Gastrocnemius medialis (tissue), 4 donors: ENCODE results near the gene BPIFB2.

Source experiments
- POLR2A ChIP-seq, 2 donors: fragments of 450-650 bp; IDR thresholded peaks; one replicate each; pipeline ENCODE4 v1.6.1; 2017; ENCODE audit warnings: antibody characterized with exemption in 2 of 2, mild to moderate bottlenecking in 2 of 2, moderate library complexity in 2 of 2
- TF ChIP-seq, protein P1 (sequence below), 5 experiments: fragments of 450-650 bp in 3 of 5; fragments of 200-600 bp in 2 of 5; sonication (generic) in 2 of 5; IDR thresholded peaks in 4 of 5; conservative IDR thresholded peaks in 1 of 5; 1 replicate in 4 of 5; 2 replicates in 1 of 5; pipeline ENCODE4 v1.5.1; 2016 to 2019; ENCODE audit warnings: antibody characterized with exemption in 5 of 5, mild to moderate bottlenecking in 3 of 5, moderate library complexity in 3 of 5

GRCh38 chr20:32980990-32981389 lies 26.5 kb upstream of the BPIFB2 start:
- TF ChIP-seq, protein P1, sequence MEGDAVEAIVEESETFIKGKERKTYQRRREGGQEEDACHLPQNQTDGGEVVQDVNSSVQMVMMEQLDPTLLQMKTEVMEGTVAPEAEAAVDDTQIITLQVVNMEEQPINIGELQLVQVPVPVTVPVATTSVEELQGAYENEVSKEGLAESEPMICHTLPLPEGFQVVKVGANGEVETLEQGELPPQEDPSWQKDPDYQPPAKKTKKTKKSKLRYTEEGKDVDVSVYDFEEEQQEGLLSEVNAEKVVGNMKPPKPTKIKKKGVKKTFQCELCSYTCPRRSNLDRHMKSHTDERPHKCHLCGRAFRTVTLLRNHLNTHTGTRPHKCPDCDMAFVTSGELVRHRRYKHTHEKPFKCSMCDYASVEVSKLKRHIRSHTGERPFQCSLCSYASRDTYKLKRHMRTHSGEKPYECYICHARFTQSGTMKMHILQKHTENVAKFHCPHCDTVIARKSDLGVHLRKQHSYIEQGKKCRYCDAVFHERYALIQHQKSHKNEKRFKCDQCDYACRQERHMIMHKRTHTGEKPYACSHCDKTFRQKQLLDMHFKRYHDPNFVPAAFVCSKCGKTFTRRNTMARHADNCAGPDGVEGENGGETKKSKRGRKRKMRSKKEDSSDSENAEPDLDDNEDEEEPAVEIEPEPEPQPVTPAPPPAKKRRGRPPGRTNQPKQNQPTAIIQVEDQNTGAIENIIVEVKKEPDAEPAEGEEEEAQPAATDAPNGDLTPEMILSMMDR (IDR thresholded peaks at IDR 0.05 in 4 of 5, conservative IDR thresholded peaks at IDR 0.05 in 1 of 5): no peak
- no peak for TF ChIP-seq POLR2A (IDR thresholded peaks at IDR 0.05)
